ENCODE measurements around the gene POU3F1.

Gene POU3F1

DNA sequence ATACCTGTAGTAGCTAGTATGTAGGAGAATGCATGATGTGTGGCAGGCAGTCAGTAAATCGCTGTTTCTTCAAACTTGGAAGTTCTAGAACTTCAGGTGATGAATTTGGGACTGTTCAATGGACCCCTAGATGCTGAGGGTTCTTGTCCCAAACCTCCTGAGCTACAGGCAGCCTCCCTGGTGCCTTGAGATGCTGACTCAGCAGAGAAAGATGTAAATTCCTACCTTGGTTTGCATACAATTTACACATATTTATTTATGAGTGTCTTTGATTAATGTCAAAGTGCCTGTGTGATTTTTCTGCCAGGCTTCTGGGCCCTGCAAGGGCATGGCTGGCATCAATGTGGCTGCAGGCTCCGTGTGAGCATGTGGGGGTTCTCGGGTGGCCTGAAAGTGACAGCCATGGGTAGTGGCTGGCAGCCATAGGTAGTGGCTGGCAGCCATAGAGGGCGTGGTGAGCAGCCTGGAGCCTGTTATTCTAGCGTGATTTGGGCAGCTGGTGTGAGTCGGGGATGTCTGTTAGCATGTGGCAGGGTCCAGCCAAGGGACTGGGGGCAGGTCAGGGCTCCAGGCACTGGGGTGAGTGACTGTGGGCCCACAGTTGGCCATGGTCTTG, 13.2 kb upstream of the POU3F1 start:
- H3K4me3 ChIP-seq (ENCODE audit: low read length): no peak overlapping the region
- TF ChIP-seq, protein P1, sequence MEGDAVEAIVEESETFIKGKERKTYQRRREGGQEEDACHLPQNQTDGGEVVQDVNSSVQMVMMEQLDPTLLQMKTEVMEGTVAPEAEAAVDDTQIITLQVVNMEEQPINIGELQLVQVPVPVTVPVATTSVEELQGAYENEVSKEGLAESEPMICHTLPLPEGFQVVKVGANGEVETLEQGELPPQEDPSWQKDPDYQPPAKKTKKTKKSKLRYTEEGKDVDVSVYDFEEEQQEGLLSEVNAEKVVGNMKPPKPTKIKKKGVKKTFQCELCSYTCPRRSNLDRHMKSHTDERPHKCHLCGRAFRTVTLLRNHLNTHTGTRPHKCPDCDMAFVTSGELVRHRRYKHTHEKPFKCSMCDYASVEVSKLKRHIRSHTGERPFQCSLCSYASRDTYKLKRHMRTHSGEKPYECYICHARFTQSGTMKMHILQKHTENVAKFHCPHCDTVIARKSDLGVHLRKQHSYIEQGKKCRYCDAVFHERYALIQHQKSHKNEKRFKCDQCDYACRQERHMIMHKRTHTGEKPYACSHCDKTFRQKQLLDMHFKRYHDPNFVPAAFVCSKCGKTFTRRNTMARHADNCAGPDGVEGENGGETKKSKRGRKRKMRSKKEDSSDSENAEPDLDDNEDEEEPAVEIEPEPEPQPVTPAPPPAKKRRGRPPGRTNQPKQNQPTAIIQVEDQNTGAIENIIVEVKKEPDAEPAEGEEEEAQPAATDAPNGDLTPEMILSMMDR (IDR thresholded peaks at IDR 0.05; ENCODE audit: insufficient read depth, low read depth, low read length, missing control alignments): no peak
- no peak for DNase-seq (ENCODE audit: low read depth)

DNA sequence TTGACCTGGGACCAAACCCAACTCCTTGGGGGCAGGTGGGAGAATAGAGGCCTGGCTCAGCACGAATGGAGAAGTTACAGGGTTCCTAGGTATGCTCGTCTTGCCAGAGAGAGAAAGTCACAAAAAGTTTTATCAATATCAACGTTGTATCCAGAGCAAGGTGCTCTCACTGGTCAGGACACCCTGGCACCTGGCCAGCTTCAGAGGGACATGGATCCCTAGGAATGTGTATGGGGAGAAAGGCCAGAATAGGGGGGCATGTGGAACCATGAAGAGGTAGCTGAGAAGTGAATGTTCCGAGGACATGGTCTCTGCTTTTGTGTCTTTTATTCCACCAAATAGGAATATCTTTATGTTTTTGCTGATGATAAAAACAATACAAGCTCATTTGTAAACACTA, 9.4 kb upstream of the POU3F1 start:
- no peak for DNase-seq (ENCODE audit: low read depth)
- TF ChIP-seq, protein P1 (IDR thresholded peaks at IDR 0.05; ENCODE audit: insufficient read depth, low read depth, low read length, missing control alignments): no peak
- no peak overlapping the region for H3K4me3 ChIP-seq (ENCODE audit: low read length)

DNA sequence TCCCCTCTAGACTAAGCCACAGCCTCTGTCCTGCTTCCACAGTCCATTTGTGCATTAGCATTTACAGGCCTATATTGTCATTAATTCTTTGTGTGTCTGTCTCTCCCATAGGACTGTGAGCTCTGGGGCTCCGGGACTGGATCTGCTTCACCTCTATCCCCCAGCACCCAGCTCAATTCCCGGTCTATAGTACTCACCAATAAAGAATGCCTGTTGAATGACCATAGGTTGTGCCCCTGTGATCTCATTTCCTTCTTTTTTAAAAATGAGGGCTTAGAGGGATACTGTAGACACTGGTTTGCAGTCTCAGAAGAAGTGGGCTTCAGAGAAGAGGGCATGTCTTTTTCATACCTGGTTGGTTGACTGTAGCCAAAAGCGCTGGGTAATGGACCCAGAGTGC, 8.8 kb upstream of the POU3F1 start:
- H3K4me3 ChIP-seq (ENCODE audit: low read length): no peak overlapping the region
- TF ChIP-seq, protein P1 (IDR thresholded peaks at IDR 0.05; ENCODE audit: insufficient read depth, low read depth, low read length, missing control alignments): no peak
- no peak for DNase-seq (ENCODE audit: low read depth)

DNA sequence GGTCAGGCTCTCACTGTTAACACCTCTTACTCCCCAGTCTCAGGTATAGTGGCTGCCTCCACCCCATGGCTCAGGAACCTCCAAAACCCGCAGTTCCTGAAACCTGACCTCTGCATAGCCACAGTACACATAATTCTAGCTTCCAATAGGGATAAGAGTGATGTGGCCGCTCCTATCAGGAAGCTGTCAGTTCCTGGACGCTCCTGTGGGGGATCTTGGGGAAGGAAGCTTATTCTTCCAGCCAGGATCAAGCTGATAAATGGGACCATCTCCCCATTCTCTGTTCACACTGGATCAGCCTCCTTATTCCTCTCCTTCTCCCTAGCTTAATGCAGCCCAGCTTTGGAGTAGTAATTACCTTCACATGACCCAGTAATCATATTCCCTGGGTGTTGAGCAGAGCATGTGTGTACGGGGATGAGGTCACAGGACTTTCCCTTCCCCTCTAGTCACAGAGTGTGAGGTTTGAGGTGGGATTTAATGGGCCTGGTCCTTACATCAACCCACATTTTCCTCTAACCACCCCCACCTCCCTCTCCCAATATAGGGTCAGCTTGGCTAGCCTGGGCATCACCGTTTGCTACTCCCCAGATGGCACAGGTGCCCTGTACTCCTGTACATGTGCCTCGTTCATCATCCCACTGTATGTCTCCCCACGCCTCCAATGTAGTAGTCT, 7.0 kb upstream of the POU3F1 start:
- TF ChIP-seq, protein P1 (IDR thresholded peaks at IDR 0.05; ENCODE audit: insufficient read depth, low read depth, low read length, missing control alignments): no peak
- DNase-seq (ENCODE audit: low read depth): no peak
- no peak overlapping the region for H3K4me3 ChIP-seq (ENCODE audit: low read length)

DNA sequence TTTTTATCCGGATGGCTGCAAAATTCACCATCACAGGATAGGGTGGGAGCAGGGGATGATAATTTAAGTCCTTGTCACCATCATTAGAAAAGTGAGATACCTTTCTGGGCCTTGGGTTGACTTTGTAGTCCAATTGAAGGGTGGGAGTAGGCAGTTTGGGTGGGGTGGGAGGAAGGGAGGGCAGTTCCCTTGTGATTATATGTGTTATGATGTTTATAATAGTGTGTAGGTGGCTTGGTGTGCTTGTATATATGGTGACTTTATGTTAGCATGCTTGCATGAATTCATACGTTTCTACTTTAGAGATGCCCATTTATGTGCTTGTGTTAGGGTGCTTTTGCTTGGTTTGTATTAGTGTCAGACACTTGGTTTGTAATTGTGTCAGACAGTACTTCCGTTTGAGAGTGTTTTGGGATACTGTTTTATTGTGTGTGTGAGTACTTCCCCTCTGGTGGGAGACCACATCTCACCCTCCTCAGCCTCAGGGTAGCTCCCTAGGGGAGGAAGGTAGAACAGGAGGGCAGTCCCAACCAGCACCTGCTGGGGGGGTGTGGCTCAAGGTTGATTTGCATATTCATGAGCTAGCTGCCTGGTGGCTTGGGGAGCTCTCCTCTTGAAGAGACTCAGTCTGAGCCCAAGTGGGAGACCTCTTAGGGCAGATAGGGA, 6.3 kb upstream of the POU3F1 start:
- TF ChIP-seq, protein P1 (IDR thresholded peaks at IDR 0.05; ENCODE audit: insufficient read depth, low read depth, low read length, missing control alignments): no peak
- no peak for DNase-seq (ENCODE audit: low read depth)
- H3K4me3 ChIP-seq (ENCODE audit: low read length): no peak overlapping the region

DNA sequence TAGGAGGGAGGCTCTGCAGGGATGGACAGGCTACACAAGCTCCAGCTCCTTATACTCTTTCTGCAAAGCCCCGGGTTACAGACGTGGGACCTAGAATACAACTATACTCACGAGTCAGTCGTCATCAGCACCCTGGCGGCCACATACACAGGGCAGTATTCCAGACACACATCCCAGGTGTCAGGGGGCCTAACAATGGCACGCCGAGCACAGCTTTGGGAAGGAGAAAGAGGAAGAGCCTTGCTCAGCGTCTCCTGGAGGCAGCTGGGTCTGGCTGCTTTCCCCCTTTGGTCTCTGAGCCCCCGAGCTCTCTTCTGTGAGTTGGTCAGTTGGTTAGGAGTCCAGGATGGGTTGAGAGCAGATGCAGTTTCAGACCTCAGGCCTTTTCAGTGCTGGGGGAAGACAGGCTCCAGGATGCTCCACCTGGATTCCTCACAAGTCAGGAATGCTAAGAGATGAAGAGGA, 4.5 kb upstream of the POU3F1 start:
- DNase-seq (ENCODE audit: low read depth): no peak
- H3K4me3 ChIP-seq (ENCODE audit: low read length): no peak overlapping the region
- TF ChIP-seq, protein P1 (IDR thresholded peaks at IDR 0.05; ENCODE audit: insufficient read depth, low read depth, low read length, missing control alignments): no peak
